ENCODE data around the gene ATP13A2.
"Not testable (repeated sequence)": the region's sequence is repeated elsewhere in the genome, so short reads cannot be mapped to it uniquely, and the experiment has no call there.

ATP13A2 gene

GRCh38 chr1:16949026-16949425 is 62.7 kb downstream of the ATP13A2 start:
- not testable (repeated sequence) for DNase-seq

GRCh38 chr1:16948282-16948891 is 63.3 kb downstream of the ATP13A2 start:
- not testable (repeated sequence) for DNase-seq

GRCh38 chr1:16946646-16947045 is 65.1 kb downstream of the ATP13A2 start:
- no peak for DNase-seq

GRCh38 chr1:16946185-16946584 is 65.5 kb downstream of the ATP13A2 start:
- DNase-seq: not testable (repeated sequence)

GRCh38 chr1:16945512-16945911 is 66.2 kb downstream of the ATP13A2 start:
- not testable (repeated sequence) for DNase-seq

GRCh38 chr1:16944038-16944437 is 67.7 kb downstream of the ATP13A2 start:
- DNase-seq: no peak

- DNase-seq: not testable (repeated sequence)
Measured at GRCh38 chr1:16939386-16940180, 72.1 kb downstream of the ATP13A2 start.

GRCh38 chr1:16938351-16939321 is 73.1 kb downstream of the ATP13A2 start:
- DNase-seq: no peak

- DNase-seq: not testable (repeated sequence)
Measured at GRCh38 chr1:16936580-16936979, 75.1 kb downstream of the ATP13A2 start.

All from left hindlimb (tissue), 1 donor.